ENCODE data around the gene SHISA5. TPM values are rescaled to one million over a fixed set of nuclear protein-coding genes. Genes with fewer than 3 reads are reported as not detected.
A peak's percentile ranks its signal among the peaks of the same experiment; 100 is the strongest.

The SHISA5 gene
- total RNA-seq, 1 experiment from 2014 or later, result 174 TPM

DNA sequence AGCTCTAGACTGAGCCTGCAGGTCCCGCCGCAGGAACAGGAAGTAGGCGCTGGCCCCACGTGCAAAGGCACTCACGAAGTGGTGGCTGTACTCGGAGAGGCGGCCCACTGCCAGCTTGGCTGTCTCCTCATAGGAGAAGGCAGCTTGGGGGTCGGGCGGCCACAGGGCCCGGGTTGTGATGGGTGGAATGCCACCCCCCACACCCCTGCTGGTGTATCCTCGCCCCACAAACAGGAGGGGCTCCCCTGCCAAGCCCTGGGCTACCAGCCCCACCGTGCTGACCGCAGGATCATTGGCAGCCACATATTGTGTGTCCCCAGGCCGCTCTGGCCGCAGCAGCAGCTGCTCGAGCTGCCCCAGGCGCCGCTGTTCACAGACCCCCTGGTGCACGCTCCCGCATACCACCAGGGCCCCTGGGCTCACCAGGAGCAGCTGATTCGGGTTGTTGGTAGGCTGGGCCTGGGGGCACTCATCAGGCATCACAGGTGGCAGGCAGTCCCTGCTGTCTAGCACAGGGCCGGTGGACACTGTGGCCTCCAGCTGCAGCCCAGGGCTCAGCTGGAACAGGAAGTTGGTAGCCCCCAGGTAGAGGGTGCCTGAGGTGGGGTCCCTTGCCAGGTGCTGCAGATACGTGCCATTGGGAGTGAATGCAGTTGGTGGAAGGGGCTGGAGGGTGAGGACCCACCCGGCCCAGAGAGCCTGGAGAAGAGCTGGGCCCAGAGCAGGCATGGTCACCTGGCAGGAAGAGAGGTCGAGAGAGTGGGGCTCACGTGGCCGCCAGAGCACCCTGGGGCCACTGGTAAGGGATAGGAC is 79.9 kb downstream of the SHISA5 start:
- peaks cover 15 to 43% (median 43%) of the 10 kb centered on the region in 3 experiments; a peak in 6 of 7 replicates for H3K36me3 Mint-ChIP-seq (ENCODE audit: insufficient read depth in 1 of 3, low read depth in 3 of 3)
- Histone ChIP-seq H2AK5ac (ENCODE audit: insufficient read length, low read length) (no peak overlapping the region), H2BK20ac (ENCODE audit: low read depth, low read length, poor library complexity, severe bottlenecking) (no peak overlapping the region), H3K4ac (ENCODE audit: low read depth, low read length) (no peak overlapping the region), H4K8ac (replicated peaks; ENCODE audit: insufficient read length, low read depth, low read length) (no peak overlapping the region), H2AFZ (ENCODE audit: low read length) (no peak overlapping the region), H3K9ac (ENCODE audit: extremely low read depth, insufficient read length, low read length) (no peak overlapping the region), H3K23me2 (ENCODE audit: insufficient read length, low read depth, low read length, poor library complexity, severe bottlenecking) (peaks cover 9% of the 10 kb centered on the region), H4K20me1 (ENCODE audit: control insufficient read depth, insufficient read depth, insufficient read length) (no peaks in the 10 kb centered on the region), H3K23ac (ENCODE audit: insufficient read length, low read depth, low read length) (no peak overlapping the region), H3K9me3 (ENCODE audit: control insufficient read depth, low read depth, low read length) (no peaks in the 10 kb centered on the region), H4K5ac (ENCODE audit: insufficient read length, low read depth, low read length) (no peak overlapping the region), H2BK15ac (ENCODE audit: low read depth, low read length) (no peak overlapping the region), H3K79me1 (ENCODE audit: insufficient read depth, low read depth, low read length, poor library complexity, severe bottlenecking) (no peaks in the 10 kb centered on the region), H3K4me1 (ENCODE audit: insufficient read depth, low read length) (peaks cover 9% of the 10 kb centered on the region; the same call in 1 of the 2 replicates), H2BK5ac (ENCODE audit: insufficient read length, low read length) (no peak overlapping the region), H2BK120ac (ENCODE audit: low read depth, low read length, poor library complexity, severe bottlenecking) (no peak overlapping the region), H2BK12ac (ENCODE audit: insufficient read length, low read depth, low read length) (no peak overlapping the region), H4K91ac (ENCODE audit: insufficient read length, low read depth, low read length) (no peak overlapping the region), H3K14ac (ENCODE audit: insufficient read depth, low read length) (no peak overlapping the region; the same call in 1 of the 2 replicates), H3K27me3 (ENCODE audit: insufficient read depth, low read length) (no peaks in the 10 kb centered on the region), H3T11ph (ENCODE audit: low read length) (no peak overlapping the region), H3K79me2 (ENCODE audit: insufficient read depth, low read length) (peaks cover 35% of the 10 kb centered on the region; the same call in 1 of the 2 replicates), H3K4me2 (ENCODE audit: insufficient read depth, insufficient read length, low read length) (no peak overlapping the region), H3K56ac (ENCODE audit: insufficient read length, low read depth, low read length) (no peak overlapping the region), H3K27ac (ENCODE audit: insufficient read length, low read depth, low read length) (no peak overlapping the region), H3K18ac (ENCODE audit: insufficient read length, low read depth, low read length) (no peak overlapping the region)
- H3K27ac Mint-ChIP-seq, result peak overlapping the region; percentile 53 to 94 (median 84); a peak in 5 of 7 replicates
- H3K27me3 Mint-ChIP-seq (ENCODE audit: low read depth), result no peaks in the 10 kb centered on the region
- no peak overlapping the region for H3K4me3 Mint-ChIP-seq
- no peaks in the 10 kb centered on the region for H3K9me3 Mint-ChIP-seq
- no CpG with 5 or more reads among the region's 27 CpGs for WGBS (ENCODE audit: extremely low coverage, insufficient read length, low lambda C conversion rate)
- peaks cover 31 to 35% of the 10 kb centered on the region in 2 experiments for H3K4me1 Mint-ChIP-seq
- DNase-seq, result no peak
- TF ChIP-seq, protein P1, sequence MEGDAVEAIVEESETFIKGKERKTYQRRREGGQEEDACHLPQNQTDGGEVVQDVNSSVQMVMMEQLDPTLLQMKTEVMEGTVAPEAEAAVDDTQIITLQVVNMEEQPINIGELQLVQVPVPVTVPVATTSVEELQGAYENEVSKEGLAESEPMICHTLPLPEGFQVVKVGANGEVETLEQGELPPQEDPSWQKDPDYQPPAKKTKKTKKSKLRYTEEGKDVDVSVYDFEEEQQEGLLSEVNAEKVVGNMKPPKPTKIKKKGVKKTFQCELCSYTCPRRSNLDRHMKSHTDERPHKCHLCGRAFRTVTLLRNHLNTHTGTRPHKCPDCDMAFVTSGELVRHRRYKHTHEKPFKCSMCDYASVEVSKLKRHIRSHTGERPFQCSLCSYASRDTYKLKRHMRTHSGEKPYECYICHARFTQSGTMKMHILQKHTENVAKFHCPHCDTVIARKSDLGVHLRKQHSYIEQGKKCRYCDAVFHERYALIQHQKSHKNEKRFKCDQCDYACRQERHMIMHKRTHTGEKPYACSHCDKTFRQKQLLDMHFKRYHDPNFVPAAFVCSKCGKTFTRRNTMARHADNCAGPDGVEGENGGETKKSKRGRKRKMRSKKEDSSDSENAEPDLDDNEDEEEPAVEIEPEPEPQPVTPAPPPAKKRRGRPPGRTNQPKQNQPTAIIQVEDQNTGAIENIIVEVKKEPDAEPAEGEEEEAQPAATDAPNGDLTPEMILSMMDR (conservative IDR thresholded peaks at IDR 0.05), result no peak

Measured in H9 (cell line).